ENCODE results near the gene CA10.

- TF ChIP-seq EZH2 (IDR thresholded peaks at IDR 0.05; ENCODE audit: insufficient read depth, poor library complexity, severe bottlenecking) (no peak), EZH2phosphoT487 (IDR thresholded peaks at IDR 0.05; ENCODE audit: insufficient read depth, low read depth) (no peak)
These were observed 399.3 kb downstream of the CA10 start for GRCh38 chr17:51759260-51759659.
